Fibroblast of lung (primary cell): Measurements from ENCODE around the gene FREM1.

Source experiments
- CTCF ChIP-seq, 2 donors: IDR thresholded peaks in 1 of 2; conservative IDR thresholded peaks in 1 of 2; 1 replicate in 1 of 2; 2 replicates in 1 of 2; pipeline ENCODE4 v1.5.1; 2011 to 2012; ENCODE audit warnings: low read length in 2 of 2, control low read depth in 1 of 2, inconsistent platforms in 1 of 2, low read depth in 1 of 2, mild to moderate bottlenecking in 1 of 2
- EZH2 ChIP-seq: IDR thresholded peaks from 2 replicates; pipeline ENCODE4 v1.5.1; 2012; ENCODE audit warnings: low read length, control low read depth, mild to moderate bottlenecking; ENCODE audit errors: missing control alignments

- TF ChIP-seq EZH2 (no peak), CTCF (conservative IDR thresholded peaks at IDR 0.05 in 1 of 2, IDR thresholded peaks at IDR 0.05 in 1 of 2; ENCODE audit: low read depth in 1 of 2, low read length in 2 of 2) (no peak)
Measured at GRCh38 chr9:14935106-14935751, 25.0 kb upstream of the FREM1 start.
